HG03196 (cell line): ENCODE measurements around the gene FDX2.
A peak's percentile ranks its signal among the peaks of the same experiment; 100 is the strongest.
"Not testable (repeated sequence)": the region's sequence is repeated elsewhere in the genome, so short reads cannot be mapped to it uniquely, and the experiment has no call there.

Experiments
- ATAC-seq: cut with Tn5 transposase; IDR thresholded peaks from one replicate; pipeline ENCODE4 v1.9.1; 2021; ENCODE audit not compliant: unreplicated experiment

The FDX2 gene

DNA sequence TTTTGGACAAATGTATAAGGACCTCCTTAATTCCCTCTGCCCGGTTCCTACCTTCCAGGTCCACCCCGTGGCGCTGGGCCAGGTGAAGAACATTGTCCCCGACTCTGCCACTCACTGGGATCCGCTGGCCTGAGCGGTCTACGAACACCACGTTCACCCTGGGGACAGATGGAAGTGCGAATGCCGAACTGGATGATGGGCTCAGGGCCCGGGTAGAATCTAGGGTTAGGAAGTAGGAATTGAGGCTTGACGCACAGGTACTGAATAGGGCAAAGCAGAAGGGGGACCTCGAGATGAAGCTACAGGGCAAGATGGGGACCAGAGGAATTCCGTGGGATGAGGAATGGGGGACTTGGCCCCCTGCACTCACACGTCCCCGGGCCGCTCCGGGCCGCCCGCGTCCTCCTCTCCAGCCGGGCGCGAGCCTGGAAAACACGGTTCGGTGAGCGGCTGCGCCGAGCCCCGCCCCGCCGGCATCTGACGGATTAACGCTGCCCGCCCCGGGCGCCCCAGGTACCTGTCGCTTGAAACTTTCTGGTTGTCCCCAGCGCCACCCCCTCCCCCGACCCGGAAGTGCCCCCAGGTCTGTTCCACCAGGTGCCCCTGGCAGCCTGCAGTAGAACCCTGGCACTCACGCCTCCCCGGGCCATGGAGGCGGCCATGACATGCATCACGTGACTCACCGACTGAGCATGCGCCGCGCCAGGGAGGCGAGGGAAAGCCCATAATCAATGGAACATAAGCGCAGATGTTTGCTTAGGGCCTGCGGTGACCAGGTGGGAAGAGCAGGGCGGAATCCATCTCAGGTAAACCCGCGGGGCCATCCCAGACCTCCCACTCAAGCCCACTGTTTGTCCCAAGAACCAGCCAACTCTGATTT lies at the start of gene FDX2:
Gene FDX2, minus strand, starts transcription at position 681 of the 880 bp plus-strand sequence. Its CDS starts 19 bp downstream, at position 662.
- peak; percentile 57 for ATAC-seq

DNA sequence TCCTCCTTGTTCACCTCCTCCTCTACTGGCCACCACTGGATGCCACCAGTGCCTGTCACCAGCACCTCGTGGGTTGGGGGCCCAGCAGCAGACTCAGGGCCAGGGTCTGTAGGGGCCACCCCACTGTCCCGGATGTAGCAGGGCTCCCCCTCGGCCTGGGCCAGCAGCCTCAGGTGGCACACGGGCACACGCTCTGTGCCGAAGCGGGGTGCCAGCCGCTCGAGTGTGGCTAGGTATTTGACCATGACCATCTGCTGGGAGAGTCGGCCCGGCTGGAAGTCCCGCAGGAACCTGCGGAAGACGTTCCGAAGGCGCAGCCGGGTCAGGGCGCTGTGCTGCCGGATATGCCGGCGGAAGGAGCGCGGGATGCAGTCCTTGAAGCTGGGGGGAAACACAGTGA lies 49.7 kb upstream of the FDX2 start:
- ATAC-seq = no peak

DNA sequence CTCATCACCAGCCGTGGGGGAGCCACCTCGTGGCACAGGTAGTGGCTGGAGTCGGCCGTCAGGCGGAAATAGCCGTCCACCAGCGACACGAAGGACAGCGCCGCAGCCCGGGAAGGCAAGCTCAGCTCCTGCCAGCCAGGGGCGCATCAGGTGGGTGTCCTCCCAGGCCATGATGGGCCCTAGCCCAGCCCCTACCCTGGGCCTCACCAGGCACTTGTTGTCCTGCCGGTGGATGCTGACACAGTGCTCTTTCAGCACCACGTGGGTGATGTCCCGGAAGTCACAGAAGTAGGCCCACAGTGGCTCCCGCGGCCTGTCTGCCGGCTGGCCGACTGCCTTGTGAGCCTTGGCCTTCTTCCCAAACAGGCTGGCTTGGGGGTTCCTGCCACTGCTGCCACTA lies 48.8 kb upstream of the FDX2 start:
- ATAC-seq = no peak

DNA sequence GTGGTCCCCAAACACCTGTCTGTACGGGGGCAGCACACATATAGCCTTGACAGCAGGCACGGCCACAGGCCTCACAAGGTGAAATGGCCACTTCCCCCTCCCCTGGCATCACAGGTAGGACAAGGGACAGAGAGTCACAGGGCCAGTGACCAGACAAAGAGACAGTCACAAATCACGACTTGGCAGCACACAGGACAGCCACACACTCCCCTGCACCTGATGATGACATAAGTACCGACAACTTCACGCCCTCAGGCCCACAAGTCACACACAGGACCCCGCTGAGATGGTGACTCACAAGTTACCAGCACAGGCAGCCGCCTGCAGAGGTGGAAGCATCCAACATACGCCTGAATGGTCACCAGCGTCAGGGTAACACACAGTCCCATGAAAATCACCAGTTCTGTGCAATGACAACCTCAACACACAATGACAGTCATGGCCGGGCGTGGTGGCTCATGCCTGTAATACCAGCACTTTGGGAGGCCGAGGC lies 48.0 kb upstream of the FDX2 start:
- ATAC-seq = no peak

DNA sequence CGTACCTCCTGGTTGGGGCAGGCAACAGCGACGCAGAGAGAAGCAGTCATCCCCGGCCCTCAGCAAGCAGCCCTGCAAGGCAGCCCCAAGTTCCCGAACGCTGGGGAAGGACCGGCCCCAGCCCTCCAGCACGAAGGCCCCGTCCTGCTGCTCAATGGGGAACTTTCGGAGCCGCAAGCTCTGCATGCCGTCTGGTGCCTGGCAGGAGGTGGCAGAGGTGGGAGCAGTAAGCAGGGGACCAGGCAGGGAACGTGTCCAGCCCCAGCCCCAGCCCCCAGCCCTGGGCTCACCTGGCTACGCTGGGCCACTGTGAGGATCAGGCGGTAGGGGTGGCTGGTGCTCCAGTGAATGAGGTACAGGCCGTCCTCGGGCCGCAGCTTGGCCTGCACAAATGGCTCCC lies 46.4 kb upstream of the FDX2 start:
- ATAC-seq = no peak

DNA sequence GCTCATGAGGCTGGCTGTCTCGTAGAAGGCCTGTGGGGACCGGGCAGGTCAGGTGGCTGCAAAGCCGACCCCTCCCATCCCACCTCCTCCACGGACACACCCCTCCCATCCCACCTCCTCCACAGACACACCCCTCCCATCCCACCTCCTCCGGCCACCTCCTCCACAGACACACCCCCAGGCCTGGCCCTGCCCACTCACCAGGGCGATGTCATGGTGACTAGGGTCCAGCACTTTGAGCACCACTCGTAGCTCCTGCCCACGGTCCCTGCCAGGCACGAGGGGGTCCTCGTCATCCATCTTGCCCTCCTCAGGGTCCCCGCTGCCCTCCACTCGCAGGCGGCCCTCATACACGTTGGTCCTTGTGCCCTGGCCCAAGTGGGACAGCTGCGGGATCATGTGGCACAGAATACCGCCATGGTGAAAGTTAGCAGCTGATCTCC lies 45.8 kb upstream of the FDX2 start:
- ATAC-seq = no peak

DNA sequence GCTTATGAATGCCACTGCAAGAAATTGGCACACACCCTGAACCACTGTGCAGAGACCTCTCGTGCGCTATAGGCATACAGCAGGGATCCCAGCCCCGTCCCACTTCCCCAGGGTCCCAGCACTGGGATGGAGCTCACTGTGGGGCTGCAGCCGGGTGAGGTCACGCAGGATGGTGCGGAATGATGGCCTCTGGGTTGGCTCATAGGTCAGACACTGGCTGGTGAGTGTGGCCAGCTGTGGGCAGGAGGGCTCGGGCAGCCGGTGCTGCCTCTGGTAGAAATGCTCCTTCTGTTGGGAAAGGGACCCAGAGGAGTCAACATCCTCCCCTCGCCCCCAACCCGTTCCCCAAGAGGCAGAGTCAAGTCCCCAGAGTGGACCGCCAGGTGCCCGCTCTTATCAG lies 40.6 kb upstream of the FDX2 start:
- ATAC-seq = no peak

DNA sequence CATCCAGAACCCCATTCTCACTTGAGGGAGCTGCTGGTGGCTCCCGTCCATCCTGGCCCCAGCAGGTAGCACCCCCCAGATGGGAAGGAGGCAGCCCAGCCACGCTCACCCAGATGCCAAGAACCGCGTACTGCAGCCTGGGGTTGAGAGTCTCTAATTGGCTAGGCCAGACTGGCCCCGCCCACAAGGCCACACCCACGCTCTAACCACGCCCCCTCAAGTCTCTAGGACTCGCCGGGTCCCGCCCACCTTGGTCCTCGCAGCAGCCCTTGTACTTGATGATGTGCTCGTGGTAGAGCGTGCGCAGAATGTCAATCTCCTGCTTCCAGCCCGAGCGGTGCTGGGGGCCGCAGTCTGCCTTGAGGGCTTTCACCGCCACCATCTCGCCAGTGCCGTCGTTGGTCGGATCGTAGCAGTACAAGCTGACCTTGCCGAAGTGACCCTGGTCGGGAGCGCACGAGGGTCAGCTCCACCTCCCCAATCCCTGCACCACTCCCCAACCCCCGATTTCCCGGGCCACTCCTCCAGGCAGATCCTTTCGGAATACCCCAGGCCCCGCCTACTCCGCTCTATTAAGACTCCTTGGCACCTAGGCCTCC lies 38.1 kb upstream of the FDX2 start:
- ATAC-seq = no peak

DNA sequence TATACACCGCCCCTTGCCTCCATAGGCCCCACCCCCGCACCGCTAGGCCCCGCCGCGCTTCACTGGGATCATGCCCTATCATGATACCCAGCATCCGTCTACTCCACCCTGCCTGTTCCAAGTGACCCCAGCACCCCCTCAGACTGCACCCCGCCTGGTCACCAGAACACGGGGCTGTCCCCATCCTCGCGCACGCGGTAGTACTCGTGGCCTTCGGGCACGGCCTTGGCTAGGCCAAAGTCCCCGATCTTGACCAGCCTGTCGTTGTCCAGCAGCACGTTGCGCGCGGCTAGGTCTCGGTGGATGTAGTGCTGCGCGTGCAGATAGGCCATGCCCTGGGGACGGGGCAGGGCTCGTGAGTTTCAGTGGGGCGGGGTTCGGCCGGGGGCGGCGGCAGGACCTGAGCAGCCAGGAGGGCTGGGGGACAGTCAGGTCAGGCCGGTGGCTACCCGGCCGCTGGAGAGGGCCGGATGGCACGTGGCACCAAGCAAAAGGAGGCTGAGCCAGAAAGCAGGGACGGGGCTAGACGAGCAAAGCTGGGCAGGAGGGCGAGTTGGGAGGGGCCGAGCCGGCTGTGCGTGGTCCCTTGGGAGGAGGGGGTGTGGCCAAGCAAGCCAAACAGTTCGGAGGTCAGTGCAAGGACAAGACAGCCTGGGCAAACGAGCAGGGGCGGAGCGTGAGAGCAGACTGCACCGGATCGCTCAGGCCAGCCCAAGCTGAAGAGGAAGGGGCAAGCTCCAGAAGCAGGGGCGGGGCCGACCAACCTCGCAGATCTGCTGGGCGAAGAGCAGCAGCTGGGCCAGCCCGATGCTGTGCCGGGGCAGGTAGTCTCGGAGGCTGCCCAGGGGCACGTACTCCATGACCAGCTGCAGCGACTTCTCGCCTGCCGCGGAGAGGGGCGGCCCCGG lies 37.2 kb upstream of the FDX2 start:
- ATAC-seq = no peak

DNA sequence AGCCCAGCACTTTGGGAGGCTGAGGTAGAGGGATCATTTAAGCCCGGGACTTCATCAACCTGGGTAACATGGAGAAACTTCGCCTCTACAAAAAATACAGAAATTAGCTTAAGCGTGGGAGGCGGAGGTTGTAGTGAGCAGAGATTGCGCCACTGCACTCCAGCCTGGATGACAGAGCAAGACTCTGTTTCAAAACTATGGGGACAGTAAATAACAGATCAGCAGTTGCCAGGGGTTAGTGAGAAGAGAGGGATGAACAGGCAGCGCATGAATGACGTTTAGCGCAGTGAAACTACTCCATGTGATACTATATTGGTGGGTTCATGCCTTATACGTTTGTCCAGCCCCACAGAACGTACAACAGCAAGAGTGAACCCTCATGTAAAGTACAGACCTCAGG lies 30.7 kb upstream of the FDX2 start:
- no peak for ATAC-seq

DNA sequence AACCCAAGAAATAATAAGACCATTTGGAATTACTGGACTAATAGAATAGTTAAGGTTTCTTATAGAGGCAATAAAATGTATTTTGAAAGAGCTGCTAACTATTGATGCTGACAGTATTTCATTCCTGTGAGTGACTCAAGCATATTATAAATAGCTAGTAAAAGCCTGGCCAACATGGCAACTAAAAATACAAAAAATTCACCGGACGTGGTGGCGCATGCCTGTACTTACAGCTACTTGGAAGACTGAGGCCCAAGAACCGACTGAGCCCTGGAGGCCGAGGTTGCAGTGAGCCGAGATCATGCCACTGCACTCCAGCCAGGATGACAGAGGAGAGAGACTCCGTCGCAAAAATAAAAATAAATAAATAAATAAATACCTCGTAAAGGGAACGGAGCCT lies 29.0 kb upstream of the FDX2 start:
- no peak for ATAC-seq

DNA sequence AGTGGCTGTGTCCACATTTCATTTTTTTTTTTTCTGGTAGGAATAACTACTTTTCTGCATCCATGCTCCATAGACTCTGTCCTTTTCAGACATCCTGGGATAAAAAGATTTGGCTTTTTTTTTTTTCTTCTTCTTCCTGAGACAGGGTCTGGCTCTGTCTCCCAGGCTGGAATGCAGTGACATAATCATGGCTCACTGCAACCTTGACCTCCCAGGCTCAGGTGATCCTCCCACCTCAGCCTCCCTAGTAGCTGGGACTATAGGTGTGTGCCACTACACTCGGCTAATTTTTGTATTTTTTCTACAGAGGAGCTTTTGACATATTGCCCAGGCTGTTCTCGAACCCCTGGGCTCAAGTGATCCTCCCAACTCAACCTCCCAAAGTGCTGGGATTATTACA lies 27.7 kb upstream of the FDX2 start:
- ATAC-seq = no peak

DNA sequence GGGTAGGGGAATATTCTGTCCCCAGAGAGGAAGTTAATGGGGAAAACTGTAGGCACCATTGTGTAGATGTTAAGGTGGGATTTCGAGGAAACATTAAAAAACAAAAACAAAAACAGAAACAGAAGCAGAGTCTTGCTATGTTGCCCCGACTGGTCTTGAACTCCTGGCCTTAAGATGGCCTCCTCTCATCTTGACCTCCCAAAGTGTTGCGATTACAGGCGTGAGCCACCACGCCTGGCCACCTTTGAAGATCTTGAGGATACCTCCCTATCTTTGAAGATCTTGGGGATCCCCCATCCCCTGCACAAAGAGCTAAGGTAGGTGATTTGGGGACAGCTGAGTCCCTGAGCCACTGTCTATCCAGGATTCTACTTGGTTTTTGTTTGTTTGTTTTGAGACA lies 24.2 kb upstream of the FDX2 start:
- no peak for ATAC-seq

DNA sequence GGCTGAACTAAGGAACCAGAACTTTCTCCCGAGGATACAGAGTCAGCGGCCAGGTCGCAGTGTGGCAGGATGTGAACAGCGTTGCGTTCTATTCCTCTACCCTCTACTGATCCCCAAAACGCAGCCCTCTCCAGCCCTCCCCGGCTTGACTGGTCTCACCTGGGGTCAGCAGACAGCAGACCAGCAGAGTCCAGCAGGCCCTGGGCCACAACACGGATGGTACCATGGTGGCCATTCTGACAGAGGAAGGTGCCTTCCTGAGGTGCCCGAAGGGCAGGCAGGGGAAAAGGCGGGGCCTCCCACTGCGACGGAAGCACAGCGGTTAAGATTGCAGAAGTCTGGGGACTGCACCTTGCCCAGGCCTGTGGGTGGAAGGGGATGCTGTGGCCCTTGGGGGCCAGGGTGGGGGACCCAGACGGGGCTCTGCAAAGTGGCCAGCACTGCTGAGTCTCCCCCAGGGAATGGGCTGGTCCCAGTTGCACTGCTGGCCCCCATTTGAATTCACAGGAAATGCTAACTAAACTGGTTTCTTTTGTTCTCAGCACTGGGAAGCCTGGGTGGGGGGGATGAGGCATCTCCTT lies 23.7 kb upstream of the FDX2 start, which contains the start of gene ICAM3:
Gene ICAM3, minus strand, starts transcription at position 245 of the 581 bp plus-strand sequence. Its CDS starts 10 bp downstream, at position 235.
- peak; percentile 79 for ATAC-seq

DNA sequence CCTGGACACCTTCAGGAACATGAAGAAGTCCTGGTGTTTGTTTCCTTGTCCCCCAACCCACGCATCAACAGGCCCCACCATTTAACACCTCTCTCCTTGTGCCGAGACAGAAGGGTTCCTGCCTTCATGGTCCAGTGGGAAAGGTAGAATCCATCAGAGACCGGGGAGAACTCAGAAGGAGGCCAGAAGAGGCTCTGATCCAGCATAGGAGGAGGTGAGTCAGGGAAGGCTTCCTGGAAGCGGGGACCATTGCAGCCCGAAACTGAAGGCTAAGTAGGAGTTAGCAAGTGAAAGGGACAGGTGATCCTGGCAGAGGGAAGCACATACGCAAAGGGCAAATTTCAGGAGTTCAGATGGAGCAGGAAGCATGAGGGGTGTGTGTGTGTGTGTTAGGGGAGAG lies 23.1 kb upstream of the FDX2 start:
- ATAC-seq = no peak

DNA sequence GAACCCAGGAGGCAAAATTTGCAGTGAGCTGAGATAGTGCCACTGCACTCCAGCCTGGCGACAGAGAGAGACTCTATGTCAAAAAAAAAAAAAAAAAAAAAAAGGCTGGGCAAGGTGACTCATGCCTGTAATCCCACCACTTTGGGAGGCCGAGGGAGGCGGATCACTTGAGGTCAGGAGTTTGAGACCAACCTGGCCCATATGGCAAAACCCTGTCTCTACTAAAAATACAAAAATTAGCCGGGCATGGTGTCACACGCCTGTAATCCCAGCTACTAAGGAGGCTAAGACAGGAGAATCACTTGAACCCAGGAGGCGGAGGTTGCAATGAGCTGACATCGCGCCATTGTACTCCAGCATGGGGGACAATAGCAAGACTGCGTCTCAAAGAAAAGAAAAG lies 20.9 kb upstream of the FDX2 start:
- not testable (repeated sequence) for ATAC-seq

DNA sequence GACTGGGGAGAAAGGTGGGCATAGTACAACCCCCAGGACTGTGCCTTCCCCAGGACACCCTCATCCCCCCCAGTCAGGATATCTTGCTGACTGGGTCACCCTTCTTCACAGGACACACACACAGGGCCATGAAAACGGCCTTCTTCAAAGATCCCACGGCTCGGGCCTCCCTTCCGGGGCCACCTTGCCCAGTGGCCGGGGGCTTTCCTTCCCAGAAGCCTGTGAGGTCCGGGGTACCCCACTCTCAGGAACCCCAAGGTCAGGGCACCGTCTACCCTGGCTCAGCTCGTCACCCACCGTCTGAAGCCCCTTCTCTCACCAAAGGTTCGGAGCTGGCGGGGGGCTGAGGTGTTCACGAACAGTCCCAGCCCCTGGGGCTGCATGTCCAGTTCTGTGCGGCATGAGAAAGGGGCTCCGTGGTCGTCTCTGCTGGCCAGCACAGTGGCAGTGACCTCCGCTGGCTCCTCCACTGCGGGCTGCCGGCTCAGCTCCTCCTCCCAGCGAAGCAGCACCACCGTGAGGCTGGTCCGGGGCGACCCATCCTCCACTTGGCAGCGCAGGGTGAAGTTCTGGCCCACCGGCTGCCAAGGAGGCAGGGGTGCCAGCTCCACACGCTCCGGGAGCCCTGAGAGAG lies 19.7 kb upstream of the FDX2 start:
- no peak for ATAC-seq

DNA sequence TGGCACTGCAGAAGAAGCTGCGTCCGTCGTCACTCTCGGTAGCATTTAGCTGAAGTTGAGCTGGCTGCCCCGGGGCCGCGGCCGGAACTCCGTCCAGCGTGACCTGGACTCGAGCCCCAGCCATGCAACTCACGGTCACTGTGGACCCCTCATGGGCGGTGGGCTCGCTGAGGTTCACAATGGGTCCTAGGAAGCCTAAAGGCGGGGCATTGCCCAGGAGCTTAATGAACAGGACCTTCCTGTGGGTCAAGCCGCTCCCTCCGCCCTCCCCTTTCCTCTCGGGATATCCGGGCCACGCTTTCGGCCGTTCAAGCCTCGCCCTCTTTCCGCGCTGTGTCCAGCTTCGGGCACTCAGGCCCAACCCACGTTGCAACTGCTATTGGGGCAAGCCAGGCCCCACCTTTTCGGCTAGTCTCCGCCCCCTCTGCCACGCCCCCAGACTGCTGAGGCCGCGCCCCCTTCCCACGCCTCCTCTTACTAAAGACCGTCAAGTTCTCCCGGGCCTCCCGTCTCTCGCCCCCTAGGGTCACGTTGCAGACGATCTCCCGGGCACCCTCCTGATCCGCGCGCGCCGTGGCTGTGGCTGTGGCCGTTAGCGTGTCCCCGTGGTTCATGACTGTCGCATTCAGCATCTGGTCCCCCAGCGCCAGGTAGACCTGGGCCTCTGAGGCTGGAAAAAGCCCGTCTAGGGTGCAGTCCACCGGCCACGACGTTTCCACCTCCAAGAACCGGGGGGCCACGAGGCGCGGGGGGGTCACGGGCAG lies 19.0 kb upstream of the FDX2 start:
- no peak for ATAC-seq

DNA sequence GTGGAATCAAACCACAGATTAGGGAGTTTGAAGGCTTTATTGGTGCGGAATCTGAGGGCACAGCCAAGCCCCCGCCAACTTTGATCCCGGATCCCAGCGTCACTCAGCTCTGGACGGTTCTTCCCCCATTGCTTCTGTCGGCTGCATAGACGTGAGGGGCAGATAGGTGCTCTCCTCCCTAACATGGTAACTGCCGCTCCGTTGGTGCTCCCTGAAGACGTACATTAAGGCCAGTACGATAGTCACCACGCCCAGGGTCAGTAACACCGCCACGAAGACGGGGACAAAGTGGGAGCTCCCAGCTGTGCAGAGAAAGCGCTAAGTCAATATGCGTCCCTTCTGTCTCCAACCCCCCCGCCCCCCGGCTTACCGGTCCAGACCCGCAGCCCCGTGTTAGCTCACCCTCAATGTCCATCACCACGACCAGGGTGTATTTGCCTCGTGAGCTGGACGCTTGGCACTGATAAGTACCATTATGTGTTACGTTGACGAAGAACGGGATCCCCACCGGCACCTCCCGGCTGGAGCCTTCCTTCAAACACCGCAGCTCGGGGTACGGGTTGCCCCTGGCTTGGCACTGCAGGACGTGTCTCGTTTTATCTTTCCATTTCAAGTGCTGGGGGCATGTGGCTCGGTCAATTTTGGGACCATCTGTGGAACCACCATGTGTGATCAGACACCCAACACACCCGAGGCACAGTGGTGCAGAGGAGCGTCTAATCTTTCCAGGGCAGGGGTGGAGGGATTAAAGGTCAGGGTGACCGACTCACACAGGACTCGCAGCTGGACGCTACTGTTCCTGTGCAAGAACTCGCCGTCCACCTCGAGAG lies 18.2 kb upstream of the FDX2 start:
- ATAC-seq = no peak
